AG08395 (cell line): ENCODE measurements around the gene MKKS.

Source experiments
- DNase-seq: peaks from one replicate; pipeline ENCODE4 v3.0.0; 2012; ENCODE audit warnings: mixed read lengths, low spot score

Gene MKKS

DNA sequence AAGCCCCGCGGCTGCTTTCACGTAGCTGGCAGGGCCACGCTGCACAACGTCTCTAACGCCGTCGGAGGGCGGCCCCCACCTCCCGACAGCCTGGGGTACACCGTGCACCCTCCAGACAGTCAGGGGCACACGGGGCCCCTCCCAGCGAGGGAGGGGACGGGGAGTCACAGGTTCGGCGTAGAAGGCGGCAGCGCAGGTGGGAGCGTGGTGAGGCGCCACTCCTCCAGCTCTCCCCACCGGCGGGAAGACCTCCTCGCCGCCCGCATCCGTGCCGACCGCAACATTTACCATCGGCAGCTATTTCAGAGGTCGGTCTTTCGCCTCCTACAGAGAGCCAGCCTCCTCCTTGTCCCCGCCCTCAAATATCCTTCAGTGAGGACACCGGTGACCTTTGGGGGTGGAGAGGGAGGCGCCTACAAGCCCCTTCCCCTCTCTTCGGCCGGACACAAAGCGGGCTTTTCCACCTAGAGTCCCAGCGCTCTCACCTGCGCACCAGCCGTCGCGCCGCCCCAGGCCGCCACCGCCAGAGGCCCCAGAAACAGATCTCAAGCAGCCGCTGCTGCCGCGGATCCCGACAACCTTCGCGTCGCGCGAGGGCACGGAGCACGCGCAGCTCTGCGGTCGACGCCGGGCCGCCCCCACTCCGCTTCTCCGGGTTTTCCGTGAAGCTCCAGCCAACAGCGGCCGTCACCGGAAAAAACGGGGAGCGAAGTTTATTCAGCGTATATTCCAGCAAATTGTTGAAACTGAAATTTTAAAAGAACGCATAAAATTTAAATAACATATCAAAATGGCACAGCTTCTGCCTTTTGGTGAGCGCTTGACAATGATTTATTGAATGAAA lies at the start of gene MKKS:
Gene MKKS (minus strand): TSS at position 600 of the 844 bp plus-strand sequence. CDS start 20,708 bp downstream, outside the sequence.
- DNase-seq, result peak; percentile 92

DNA sequence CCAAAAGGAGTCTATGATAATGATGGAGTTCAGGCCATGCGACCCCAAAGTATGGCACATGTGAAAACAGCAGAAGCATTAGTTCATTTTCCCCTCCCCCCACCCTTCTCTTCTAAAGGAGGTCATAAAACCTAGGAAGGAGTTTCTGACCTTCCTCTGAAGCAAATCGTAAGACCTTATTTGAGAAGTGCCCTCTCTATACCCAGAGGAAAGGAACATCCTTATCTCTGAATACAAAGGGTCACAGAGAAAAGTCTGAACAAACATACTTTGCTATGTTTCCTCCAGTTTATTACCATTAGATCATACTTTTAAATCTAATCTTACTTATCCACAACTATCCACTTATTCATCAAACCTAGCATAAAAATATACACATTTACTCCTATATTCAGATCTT lies 49.7 kb upstream of the MKKS start:
- DNase-seq, result no peak

DNA sequence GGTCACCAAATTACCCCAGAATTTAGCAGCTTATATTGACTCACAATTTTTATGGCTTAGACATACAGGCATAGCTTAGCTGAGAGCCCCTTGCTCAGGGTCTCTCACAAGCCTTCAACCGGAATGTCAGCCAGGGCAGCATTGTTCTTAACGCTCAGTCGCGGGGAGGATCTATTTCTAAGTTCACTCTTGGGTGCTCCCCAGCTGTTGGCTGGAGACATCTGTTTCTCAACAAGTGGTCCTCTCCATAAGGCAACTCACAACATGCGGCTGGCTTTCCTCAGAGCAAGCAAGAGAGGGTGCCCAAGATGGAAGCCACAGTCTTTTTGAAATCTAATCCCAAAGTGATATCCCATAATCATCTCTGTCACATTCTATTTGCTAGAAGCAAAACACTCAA lies 47.7 kb upstream of the MKKS start:
- DNase-seq, result no peak

DNA sequence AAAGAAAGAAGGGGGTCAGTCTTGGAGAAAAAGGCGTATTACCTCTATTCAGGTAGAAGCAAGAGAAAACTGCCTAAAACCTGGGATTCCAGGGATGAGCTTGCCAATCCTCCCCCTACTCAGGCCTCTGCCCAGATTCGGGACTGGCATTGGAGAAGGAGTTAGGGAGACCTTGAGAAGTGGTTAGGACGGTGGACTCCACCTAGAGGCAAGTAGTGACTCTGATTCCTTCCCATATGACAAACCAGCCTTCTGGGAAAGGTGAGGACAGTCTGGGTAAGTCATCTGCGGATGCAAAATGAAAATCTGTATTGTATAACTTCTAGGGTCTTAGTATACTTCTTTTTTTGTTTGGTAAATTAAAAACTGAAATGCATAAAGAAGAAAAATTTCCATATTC lies 44.9 kb upstream of the MKKS start:
- no peak for DNase-seq

DNA sequence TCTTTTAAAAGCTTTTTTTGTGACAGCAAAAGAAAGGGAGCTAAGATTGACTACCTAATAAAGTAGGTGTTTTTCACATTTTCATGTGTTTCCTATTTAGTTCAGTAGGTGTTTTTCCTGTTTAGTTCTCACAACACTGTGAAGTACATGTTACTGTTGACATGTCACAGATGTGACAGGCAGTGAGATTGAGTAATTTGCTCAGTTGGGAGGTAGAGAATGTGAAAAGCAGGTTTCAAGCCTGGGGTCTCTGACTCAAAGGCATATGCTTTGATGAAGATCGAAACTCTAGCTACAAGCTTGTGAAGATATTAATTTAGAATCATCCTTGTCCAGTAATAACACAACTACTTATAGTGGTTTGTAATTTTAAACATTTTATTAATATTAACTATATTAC lies 44.2 kb upstream of the MKKS start:
- DNase-seq, result no peak

GRCh38 chr20:10476319-10476724 lies 42.3 kb upstream of the MKKS start:
- peak; percentile 30 for DNase-seq

GRCh38 chr20:10475225-10475624 lies 41.2 kb upstream of the MKKS start:
- DNase-seq, result no peak

DNA sequence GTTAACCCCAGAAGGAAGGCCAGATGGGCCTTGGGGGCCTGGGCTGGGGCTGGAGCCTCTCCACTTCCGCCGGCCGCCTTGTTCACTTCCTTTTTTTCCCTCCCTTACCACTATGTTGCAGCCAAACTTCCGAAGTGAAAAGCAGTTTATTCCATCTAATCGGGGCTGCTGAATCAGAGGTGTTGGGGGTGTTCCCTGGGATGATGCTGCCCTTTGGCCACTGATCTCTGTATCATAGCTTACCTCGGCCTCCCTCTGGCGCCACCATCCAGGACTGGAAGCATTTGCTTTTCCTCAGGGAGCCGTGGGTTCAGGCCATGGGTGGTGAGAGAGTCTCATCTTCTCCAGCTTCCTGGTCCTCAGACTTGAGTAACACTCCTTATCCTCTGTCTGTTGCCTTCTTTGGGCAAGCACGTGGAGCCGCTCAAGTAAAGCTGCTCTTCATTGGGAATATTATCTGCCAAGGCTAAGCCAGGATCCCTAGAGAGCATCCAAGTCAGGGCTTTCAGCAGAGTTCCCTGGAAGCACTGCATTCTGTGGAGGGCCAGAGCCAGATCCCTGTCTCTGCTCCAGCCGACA lies 40.7 kb upstream of the MKKS start:
- no peak for DNase-seq

DNA sequence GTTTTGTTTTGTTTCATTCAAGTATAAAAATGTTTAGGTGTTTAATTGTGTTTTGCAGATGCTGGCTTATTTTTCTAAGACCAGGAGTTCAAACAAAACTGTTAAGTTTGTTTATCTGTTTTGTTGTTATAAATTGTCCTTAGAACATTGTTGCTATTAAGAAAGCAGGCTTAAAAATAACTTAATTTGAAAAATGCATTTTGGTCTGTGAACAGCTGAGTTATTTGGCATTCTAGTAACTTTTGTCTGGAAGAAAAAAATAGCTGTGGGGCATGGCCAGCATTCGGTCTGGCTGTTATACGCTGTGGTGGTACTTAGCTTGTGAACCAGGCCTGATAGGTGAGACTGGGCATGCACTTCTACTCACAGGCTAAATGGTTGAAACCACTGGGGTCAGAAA lies 38.8 kb upstream of the MKKS start:
- DNase-seq, result no peak

DNA sequence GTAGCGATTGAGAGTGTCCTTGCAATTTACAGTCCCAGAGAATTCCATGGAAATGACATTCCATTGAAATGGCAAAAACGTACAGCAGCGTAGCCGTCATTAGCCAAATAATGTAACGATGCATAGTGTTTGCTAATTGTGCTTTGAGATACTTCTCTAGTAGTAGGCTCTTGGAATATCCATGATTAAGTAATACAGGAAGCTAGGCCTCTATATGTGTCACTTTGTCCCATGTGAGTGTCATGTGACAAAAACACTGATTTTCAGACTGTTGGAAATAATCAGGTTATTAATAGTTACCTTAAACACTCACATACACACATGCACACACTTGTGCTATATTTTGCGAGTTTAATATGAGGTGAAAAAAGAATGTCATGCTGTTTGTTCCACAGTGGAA lies 36.3 kb upstream of the MKKS start:
- no peak for DNase-seq

DNA sequence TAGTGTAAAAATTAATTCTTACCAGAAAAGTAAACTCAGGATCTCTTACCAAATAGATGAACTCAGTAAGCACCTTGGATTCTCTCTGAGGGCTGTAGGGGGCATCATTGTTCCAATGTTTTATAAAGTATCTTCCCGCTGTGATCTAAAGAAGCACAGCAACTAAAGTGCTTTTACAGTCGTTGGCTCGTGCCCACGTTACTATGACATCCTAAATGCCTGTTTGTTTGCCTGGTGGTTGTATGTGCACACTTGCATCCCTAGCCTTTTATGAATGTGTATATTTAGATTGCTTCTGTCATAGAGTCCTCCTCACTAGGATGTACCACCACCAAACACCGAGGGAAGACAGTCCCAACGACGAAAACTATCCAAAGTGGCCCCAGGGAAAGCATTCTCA lies 35.6 kb upstream of the MKKS start:
- DNase-seq, result peak; percentile 67

DNA sequence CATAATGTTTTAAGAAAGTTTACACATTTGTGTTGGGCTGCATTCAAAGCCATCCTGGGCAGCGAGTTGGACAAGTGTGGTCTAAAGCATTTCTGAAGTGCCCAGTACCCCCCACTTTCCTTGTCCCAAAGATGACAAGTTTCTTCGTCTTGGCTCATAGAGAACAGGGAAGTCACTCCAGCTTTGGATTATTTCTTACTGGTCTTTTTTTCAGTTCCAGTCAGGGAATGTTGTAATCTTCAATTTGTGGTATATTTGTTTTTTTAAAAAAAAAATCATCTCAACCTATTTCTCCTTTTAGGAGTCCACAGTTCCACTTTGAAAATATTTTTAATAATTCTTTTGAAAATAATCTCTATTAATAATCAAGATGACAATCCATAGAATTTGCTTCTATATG lies 35.0 kb upstream of the MKKS start:
- no peak for DNase-seq

GRCh38 chr20:10468340-10468845 lies 34.4 kb upstream of the MKKS start:
- no peak for DNase-seq

DNA sequence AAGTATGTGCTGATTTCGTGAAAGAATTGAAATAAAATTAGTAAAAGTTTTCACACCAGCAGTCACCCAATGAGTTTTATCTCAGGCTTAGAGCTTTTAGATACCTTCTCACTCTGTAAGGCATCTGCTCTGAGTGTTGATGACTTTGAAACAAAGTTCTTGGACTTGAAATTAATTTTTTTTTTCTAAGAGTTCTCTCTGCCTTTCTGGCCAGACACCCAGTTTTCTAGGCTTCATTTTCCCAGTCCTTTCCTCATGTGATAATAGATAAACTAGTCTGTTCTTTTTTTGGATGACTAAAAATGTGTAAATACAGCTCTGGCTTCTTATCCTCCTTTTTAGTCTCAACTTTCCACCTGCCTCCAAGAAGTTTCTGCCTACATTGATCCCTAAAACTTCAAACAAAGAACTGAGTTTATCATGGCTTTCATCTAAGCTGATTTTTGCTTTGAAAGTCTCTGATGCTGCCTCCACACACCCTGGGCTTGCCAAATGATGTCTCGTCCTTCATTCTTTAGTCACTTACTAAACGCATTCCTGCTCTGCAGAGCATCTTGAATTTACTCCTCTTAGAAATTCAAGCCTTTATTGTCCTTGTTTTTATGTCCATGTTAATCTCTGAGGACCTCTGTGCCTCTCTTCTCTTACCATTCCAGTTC lies 33.8 kb upstream of the MKKS start:
- no peak for DNase-seq

DNA sequence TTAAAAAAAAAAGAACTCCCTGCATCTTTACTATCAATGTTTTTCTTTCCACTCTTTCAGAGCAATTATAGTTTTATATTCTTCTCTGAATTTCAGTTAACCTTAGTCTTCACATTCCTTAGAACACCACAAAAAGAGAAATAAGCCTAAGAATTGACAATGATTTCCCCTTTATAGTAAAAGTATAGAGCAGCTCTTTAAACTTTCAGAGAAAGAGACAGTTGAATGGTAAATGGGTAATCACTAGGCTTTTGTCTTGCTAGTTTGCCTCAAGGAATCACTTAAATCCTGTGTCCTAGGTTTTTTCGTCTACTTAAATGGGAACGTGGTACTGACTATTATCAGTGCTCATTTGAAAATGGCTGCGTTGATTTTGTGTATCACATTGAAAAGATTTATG lies 32.8 kb upstream of the MKKS start:
- DNase-seq, result no peak

- DNase-seq, result no peak
These were observed 32.3 kb upstream of the MKKS start for GRCh38 chr20:10466325-10466724.

GRCh38 chr20:10465135-10465534 lies 31.1 kb upstream of the MKKS start:
- no peak for DNase-seq

DNA sequence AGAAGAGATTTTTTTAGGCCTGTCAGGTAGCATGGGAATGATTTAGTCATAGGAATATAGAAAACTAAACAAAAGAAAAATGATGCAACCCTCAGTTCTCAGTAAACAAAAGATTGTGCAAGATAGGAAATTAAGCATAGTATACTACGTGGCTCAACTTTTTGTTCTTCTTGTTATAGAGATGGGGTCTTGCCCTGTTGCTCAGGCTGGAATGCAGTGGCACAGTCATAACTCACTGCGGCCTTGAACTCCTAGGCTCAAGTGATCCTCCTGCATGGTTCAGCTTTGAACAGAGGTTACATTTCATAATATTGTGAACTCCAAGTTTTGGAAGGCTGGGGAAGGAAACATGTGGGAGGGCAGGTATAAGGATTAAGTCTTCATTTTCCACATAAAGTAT lies 29.6 kb upstream of the MKKS start:
- DNase-seq, result no peak

- no peak for DNase-seq
These were observed 28.5 kb upstream of the MKKS start for GRCh38 chr20:10462516-10462915.

GRCh38 chr20:10461495-10461894 lies 27.5 kb upstream of the MKKS start:
- DNase-seq, result no peak

GRCh38 chr20:10454151-10454750 lies 20.2 kb upstream of the MKKS start:
- DNase-seq, result no peak

- no peak for DNase-seq
These were observed 19.2 kb upstream of the MKKS start for GRCh38 chr20:10453241-10453640.

- no peak for DNase-seq
These were observed 15.2 kb upstream of the MKKS start for GRCh38 chr20:10449270-10449669.
